Measurements from ENCODE around the gene P2RX4. TPM values are rescaled to one million over a fixed set of nuclear protein-coding genes. Genes with fewer than 3 reads are reported as not detected.
A peak's percentile ranks its signal among the peaks of the same experiment; 100 is the strongest.

Gene P2RX4
- total RNA-seq, 4 donors from 2014 or later, result 20.1 to 57.2 (median 33.6) TPM

DNA sequence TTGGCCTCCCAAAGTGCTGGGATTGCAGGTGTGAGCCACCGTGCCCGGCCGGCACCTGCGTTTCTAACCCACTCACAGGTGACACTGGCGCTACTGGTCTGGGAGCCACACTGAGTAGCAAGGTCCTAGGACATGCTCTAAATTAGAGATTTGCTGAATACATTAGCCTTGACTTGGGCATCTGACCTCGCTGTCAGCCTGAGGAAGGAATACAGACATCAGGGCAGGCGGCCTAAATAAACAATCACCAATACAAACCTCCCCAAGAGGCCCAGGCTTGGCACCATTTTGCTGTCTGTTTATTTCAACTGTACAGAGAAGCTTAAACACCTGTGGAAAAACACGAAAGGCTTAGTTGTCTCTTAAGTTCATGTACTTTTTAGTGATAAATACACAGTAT lies 27.5 kb downstream of the P2RX4 start:
- H3K4me1 ChIP-seq, result peaks cover 0 to 44% (median 10%) of the 10 kb centered on the region in 4 donors
- no peak for DNase-seq (ENCODE audit: low spot score in 2 of 2)
- WGBS, 2 donors, result 82 to 88% methylated on average over 8 of the region's 8 CpGs

DNA sequence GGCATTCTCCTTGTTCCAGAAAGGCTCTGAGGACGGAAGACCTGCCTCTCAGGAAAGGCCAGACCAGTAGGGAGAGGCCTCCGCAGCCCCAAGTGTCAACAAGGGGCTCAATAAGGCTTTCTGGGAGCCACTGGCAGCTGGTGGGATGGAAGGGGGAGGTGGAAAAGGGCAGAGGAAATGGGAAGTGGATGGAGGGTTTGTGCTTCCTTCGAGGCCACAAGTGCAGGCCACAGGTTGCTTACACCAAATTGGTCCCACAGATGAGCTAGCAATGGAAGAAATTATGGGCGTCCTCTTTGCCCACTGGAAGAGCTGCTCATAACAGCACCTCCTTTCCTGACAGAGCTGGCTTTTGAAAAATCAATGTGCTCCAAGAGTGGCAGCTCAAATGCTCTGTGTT lies 28.2 kb downstream of the P2RX4 start:
- Histone ChIP-seq H3K4me1 (peaks cover 0 to 44% (median 10%) of the 10 kb centered on the region in 4 donors), H3K9me3 (no peaks in the 10 kb centered on the region), H3K27ac (peak overlapping the region in 1 of 4 donors; percentile 26), H3K27me3 (no peaks in the 10 kb centered on the region), H3K36me3 (peaks cover 0 to 67% (median 4%) of the 10 kb centered on the region in 3 donors), H3K4me3 (no peak overlapping the region)
- no peak for DNase-seq (ENCODE audit: low spot score in 2 of 2)
- TF ChIP-seq, protein P1, sequence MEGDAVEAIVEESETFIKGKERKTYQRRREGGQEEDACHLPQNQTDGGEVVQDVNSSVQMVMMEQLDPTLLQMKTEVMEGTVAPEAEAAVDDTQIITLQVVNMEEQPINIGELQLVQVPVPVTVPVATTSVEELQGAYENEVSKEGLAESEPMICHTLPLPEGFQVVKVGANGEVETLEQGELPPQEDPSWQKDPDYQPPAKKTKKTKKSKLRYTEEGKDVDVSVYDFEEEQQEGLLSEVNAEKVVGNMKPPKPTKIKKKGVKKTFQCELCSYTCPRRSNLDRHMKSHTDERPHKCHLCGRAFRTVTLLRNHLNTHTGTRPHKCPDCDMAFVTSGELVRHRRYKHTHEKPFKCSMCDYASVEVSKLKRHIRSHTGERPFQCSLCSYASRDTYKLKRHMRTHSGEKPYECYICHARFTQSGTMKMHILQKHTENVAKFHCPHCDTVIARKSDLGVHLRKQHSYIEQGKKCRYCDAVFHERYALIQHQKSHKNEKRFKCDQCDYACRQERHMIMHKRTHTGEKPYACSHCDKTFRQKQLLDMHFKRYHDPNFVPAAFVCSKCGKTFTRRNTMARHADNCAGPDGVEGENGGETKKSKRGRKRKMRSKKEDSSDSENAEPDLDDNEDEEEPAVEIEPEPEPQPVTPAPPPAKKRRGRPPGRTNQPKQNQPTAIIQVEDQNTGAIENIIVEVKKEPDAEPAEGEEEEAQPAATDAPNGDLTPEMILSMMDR (IDR thresholded peaks at IDR 0.05), result no peak
- TF ChIP-seq EP300 (IDR thresholded peaks at IDR 0.05) (no peak), POLR2A (IDR thresholded peaks at IDR 0.05) (no peak)
- 73 to 91% methylated on average over 4 of the region's 4 CpGs for WGBS, 2 donors

More for the DNA sequence above, 27.5 kb downstream of the P2RX4 start:
- Histone ChIP-seq H3K36me3 (peaks cover 0 to 71% (median 4%) of the 10 kb centered on the region in 3 donors), H3K27me3 (no peaks in the 10 kb centered on the region), H3K4me3 (no peak overlapping the region), H3K9me3 (no peaks in the 10 kb centered on the region), H3K27ac (no peak overlapping the region)
- TF ChIP-seq, protein P1 (IDR thresholded peaks at IDR 0.05), result no peak
- TF ChIP-seq EP300 (IDR thresholded peaks at IDR 0.05) (no peak), POLR2A (IDR thresholded peaks at IDR 0.05) (no peak)

DNA sequence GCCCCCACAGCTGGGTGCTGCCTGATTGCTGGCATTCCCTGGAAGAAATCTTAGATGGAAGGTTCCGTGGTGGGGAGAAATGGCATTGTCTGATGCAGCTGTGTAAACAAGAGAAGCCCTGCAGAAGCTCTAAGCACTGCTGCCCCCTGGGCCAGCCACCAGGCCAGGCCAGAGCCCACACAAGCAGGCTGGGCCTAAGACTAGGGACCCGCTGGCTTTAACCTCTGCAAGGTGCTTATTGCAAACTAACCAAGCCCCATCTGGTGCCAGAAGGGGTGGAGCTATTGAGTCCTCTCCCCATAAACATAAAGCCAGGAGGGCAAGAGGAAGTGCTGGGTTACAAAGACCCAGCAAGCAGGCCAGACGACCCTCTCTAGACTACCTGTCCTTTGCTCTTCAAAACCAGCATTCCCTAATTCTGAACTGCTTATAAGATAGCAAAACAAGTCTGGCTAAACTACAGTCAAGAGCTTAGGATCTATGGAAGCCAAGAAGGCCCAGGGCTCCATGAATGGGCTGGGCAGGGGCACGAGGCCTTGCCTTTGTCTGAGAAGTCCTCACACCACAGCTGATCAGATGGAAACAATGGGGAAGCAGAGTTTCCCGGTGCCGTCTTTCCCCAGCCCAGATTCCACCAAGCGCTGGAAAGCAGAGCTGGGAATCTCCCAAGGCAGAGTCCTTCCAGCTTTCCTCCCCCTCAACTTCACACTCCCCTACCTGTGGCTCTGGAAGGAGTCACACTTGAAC lies 28.8 kb downstream of the P2RX4 start:
- DNase-seq (ENCODE audit: low spot score in 2 of 2), result no peak
- Histone ChIP-seq H3K4me3 (no peak overlapping the region), H3K27me3 (no peaks in the 10 kb centered on the region), H3K27ac (peak overlapping the region in 3 of 4 donors; percentile 26 to 75 (median 73)), H3K4me1 (peaks cover 0 to 44% (median 10%) of the 10 kb centered on the region in 4 donors), H3K36me3 (peaks cover 0 to 67% (median 4%) of the 10 kb centered on the region in 3 donors), H3K9me3 (no peaks in the 10 kb centered on the region)
- WGBS, 2 donors, result 41 to 48% methylated on average over 7 of the region's 7 CpGs
- TF ChIP-seq, protein P1 (IDR thresholded peaks at IDR 0.05), result no peak
- no peak for TF ChIP-seq EP300 (IDR thresholded peaks at IDR 0.05)
- no peak for TF ChIP-seq POLR2A (IDR thresholded peaks at IDR 0.05)

DNA sequence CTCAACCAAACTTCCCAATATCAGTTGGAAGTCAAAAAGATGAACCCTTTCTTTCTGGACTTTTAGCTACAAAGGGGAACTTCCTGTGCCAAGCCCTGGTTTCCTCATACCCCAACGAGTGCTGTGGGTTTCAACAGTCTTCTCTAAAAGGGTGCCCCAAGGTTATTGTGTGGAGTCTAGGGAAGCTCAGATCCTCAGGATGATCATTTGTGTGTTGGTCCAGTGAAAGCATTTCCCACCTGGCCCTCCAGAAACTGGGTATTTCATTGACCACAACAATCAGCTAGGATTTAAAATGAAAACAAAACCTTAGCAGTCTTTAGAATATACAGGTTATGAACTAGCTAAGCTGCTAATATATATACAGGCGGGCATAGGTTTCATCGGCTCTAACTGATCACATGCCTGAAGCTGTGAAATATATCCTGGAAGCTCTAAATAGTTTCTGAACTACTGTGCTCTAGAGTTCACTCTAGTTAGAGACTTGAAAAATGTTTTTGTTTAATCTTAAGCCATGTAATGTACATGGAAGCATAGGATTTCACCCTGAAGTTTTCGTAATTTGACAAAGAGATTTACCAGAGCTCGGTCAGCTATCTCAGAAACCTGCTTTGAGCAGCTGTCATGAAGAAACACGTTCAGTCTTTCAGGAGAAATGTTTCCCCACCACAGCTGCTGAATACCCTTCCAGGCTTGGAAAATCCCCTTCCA lies 29.6 kb downstream of the P2RX4 start:
- Histone ChIP-seq H3K9me3 (no peaks in the 10 kb centered on the region), H3K4me1 (peaks cover 0 to 44% (median 10%) of the 10 kb centered on the region in 4 donors), H3K36me3 (peaks cover 0 to 67% (median 1%) of the 10 kb centered on the region in 3 donors), H3K27me3 (no peaks in the 10 kb centered on the region), H3K27ac (peak overlapping the region in 3 of 4 donors; percentile 26 to 75 (median 73)), H3K4me3 (no peak overlapping the region)
- WGBS, 2 donors, result 71 to 83% methylated on average over 6 of the region's 6 CpGs
- no peak for DNase-seq (ENCODE audit: low spot score in 2 of 2)
- no peak for TF ChIP-seq POLR2A (IDR thresholded peaks at IDR 0.05)
- TF ChIP-seq, protein P1 (IDR thresholded peaks at IDR 0.05), result no peak
- no peak for TF ChIP-seq EP300 (IDR thresholded peaks at IDR 0.05)

DNA sequence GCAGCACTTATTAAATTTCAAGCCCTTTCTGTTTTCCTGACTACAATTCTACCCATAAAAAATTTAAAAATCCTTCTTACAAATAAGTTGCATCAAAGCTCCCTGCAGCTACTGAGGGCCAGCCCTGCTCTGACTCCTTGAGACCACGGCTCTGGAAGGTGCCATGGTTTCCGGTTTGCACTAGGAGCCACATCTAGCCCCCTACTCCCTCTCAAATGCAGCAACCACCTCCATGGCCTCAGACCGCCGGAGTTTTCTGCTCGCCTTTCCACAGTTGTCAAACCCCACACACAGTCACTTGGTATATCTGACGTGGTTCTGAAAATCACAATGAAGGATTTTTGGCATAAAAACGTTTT lies 30.1 kb downstream of the P2RX4 start:
- H3K9me3 ChIP-seq, result no peaks in the 10 kb centered on the region
- peak overlapping the region in 1 of 4 donors; percentile 39 for H3K4me3 ChIP-seq
- peak overlapping the region in 3 of 4 donors; percentile 66 to 75 (median 73) for H3K27ac ChIP-seq
- TF ChIP-seq POLR2A (IDR thresholded peaks at IDR 0.05) (no peak), EP300 (IDR thresholded peaks at IDR 0.05) (no peak)
- TF ChIP-seq, protein P1 (IDR thresholded peaks at IDR 0.05), result no peak
- H3K27me3 ChIP-seq, result no peaks in the 10 kb centered on the region
- WGBS, 2 donors, result 78% methylated on average over 7 of the region's 7 CpGs
- no peak for DNase-seq (ENCODE audit: low spot score in 2 of 2)
- H3K36me3 ChIP-seq, result peaks cover 0 to 67% (median 0%) of the 10 kb centered on the region in 3 donors
- H3K4me1 ChIP-seq, result peaks cover 0 to 44% (median 10%) of the 10 kb centered on the region in 4 donors

Data from tibial nerve (tissue), 4 donors.